ENCODE data around the gene MED14.

The MED14 gene

GRCh38 chrX:40721489-40722106, 13.7 kb downstream of the MED14 start:
- no peak for ATAC-seq
- TF ChIP-seq ARNTL (CRISPR knock-in tag; IDR thresholded peaks at IDR 0.05; ENCODE audit: borderline replicate concordance, low read depth) (no peak), POU6F1 (CRISPR knock-in tag; IDR thresholded peaks at IDR 0.05; ENCODE audit: borderline replicate concordance, low read depth) (no peak), ZFP30 (CRISPR knock-in tag; IDR thresholded peaks at IDR 0.05) (no peak), ZNF8 (CRISPR knock-in tag; IDR thresholded peaks at IDR 0.05) (no peak), CSRNP3 (CRISPR knock-in tag; IDR thresholded peaks at IDR 0.05) (no peak), BACH2 (CRISPR knock-in tag; IDR thresholded peaks at IDR 0.05; ENCODE audit: borderline replicate concordance) (no peak), ZC3H10 (CRISPR knock-in tag; IDR thresholded peaks at IDR 0.05) (no peak), PATZ1 (CRISPR knock-in tag; IDR thresholded peaks at IDR 0.05; ENCODE audit: borderline replicate concordance) (no peak), SNAI2 (CRISPR knock-in tag; IDR thresholded peaks at IDR 0.05) (no peak), ISL1 (CRISPR knock-in tag; IDR thresholded peaks at IDR 0.05) (no peak)

GRCh38 chrX:40720792-40721191, 14.6 kb downstream of the MED14 start:
- TF ChIP-seq ZNF8 (CRISPR knock-in tag; IDR thresholded peaks at IDR 0.05): no peak
- TF ChIP-seq PATZ1 (CRISPR knock-in tag; IDR thresholded peaks at IDR 0.05; ENCODE audit: borderline replicate concordance): no peak
- TF ChIP-seq CREB5 (CRISPR knock-in tag; IDR thresholded peaks at IDR 0.05; ENCODE audit: low read depth): no peak
- ATAC-seq: no peak

GRCh38 chrX:40720339-40720738, 15.0 kb downstream of the MED14 start:
- no peak for TF ChIP-seq TCF4 (CRISPR knock-in tag; IDR thresholded peaks at IDR 0.05; ENCODE audit: borderline replicate concordance)
- no peak for TF ChIP-seq ESRRG (CRISPR knock-in tag; IDR thresholded peaks at IDR 0.05)
- TF ChIP-seq ZNF8 (CRISPR knock-in tag; IDR thresholded peaks at IDR 0.05): no peak
- TF ChIP-seq TSHZ2 (CRISPR knock-in tag; IDR thresholded peaks at IDR 0.05): no peak
- TF ChIP-seq RARB (CRISPR knock-in tag; IDR thresholded peaks at IDR 0.05): no peak
- TF ChIP-seq ZNF70 (CRISPR knock-in tag; IDR thresholded peaks at IDR 0.05): no peak
- no peak for TF ChIP-seq TOX (CRISPR knock-in tag; IDR thresholded peaks at IDR 0.05; ENCODE audit: borderline replicate concordance)
- TF ChIP-seq ARNTL (CRISPR knock-in tag; IDR thresholded peaks at IDR 0.05; ENCODE audit: borderline replicate concordance, low read depth): no peak
- TF ChIP-seq SNAI2 (CRISPR knock-in tag; IDR thresholded peaks at IDR 0.05): no peak
- no peak for TF ChIP-seq ZFP30 (CRISPR knock-in tag; IDR thresholded peaks at IDR 0.05)
- no peak for TF ChIP-seq CSDC2 (CRISPR knock-in tag; IDR thresholded peaks at IDR 0.05)
- TF ChIP-seq BACH2 (CRISPR knock-in tag; IDR thresholded peaks at IDR 0.05; ENCODE audit: borderline replicate concordance): no peak
- TF ChIP-seq CSRNP3 (CRISPR knock-in tag; IDR thresholded peaks at IDR 0.05): no peak
- no peak for TF ChIP-seq ZNF565 (CRISPR knock-in tag; conservative IDR thresholded peaks at IDR 0.05; ENCODE audit: low read depth)
- no peak for ATAC-seq
